KG1 (cell line): ENCODE results near the gene FTCDNL1.

Experiments used
- DNase-seq: peaks from one replicate; lab custom pipeline; 2025; lab: John Stamatoyannopoulos, UW

The FTCDNL1 gene

DNA sequence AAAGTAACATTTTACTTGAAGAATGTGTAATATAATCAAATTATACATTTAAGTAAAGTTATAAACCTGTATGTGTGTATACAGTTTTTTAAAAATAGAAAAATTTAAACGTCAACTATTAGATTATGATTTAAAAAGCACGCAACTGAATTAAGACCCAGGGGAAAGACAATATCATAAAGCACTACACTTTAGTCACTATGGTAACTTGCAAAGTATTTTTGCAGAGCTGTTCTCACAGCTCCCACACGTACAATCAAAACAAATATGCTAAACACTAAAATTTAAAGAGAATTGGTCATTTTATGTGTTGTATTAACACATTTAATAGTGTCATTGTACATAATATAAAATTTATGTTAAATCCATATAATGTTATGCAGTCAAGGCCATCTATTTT is 59.7 kb downstream of the FTCDNL1 start:
- DNase-seq = no peak

DNA sequence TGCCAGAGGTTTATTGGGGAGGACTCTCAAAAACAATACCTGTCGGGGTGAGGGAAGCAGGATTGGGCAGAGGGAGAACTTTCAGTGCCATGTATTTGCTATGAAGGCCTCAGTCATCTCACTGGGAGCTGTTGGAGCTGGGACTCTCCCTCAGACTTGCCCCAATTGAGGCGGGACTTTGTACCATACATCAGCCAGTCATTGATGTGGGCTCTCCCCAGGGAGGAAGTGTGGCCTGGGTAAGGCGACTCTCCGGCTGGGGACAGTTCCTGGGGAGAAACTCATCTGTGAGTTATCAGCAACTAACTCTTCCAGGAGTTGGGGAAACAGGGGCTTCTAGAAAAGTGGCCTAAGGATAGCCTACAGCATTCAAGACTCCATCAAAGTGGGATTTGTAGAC is 66.5 kb downstream of the FTCDNL1 start:
- DNase-seq = no peak

DNA sequence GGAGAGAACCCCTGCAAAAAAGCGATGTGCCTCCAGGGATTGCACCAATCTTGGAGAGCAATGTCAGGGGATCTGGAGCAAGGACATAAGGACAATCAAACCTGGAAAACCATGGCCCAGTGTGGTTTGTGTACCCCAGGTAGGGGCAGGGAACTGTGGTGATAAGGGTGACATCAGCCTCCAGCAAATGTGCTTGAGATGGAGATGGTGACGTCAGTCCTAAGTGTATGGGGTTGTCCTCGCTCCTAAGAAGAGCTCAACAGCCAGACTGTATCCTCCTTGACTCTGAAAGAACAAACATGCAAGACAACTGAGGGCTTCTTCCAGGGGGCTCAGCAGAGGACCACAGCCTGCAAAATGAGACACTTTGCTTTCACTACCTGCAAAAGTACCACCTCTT is 71.4 kb downstream of the FTCDNL1 start:
- no peak for DNase-seq

DNA sequence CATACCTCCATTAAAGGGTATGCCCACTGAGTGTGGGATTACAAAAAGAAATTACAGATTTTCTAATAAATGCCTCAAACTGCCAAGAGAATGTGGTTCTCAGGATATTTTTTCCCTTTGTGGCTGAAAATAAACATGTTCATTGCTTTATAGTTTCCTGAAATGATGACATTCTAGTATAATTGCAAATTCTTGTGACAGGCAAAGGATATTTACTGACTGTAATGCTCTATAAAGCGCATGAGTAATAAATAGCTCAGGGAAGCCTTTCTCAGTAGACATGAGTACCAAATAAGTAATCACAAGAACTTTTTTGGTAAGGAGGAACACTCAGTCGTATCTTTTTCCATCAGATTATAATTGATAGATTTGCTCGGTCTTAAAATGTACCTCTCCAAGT is 72.3 kb downstream of the FTCDNL1 start:
- no peak for DNase-seq

DNA sequence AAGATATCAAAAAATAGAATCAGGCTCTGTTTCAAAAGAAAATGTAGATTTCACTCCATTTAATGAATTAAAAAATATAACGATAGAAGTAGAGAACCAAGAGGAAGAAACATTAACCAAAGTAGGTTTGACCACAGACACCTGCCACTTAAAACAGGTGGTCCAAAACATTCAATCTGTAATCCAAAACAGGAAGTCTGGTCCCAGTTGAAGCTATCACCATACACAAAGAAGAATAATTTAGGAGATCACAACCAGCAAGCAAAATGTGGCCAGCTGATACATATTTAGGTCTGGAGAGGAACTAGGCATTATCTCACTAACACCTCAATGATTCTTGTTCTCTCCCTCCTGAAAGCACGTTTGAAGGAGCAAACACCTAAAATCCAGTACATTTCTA is 73.1 kb downstream of the FTCDNL1 start:
- no peak for DNase-seq

DNA sequence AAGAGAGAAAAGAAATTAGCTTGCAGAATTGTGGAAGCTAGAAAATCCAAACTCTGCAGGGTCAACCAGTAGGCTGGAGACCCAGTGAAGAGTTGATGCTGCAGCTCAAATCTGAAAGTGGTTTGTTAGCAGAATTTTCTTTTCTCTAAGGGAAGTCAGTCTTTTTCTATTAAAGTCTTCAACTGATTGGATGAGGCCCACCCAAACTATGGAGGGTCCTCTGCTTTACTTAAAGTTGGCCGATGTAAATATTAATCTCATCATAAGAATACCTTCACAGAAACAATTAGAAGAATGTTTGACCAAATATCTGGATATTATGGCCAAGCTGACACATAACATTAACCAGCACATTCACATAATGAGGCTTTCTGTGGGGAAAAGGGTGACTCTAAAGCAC is 73.7 kb downstream of the FTCDNL1 start:
- no peak for DNase-seq

DNA sequence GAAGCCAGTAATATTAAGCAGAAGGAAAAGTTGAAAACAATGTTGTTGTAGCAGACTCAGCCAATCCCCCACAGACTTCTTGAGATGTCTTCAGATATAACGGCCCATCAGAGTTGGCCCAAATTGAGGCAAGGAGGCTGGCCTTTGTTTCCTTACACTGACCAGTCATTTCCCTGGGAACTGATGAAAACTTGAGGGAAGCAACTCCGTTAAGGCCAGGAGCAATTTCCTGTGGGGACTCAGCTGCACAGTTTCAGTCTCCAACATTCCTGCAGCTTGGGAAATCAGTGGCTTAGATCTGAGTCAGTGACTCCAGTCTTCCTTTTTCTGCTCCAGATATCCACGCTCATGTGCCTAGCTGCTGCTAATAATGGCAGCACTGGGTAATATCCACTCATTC is 75.7 kb downstream of the FTCDNL1 start:
- DNase-seq = no peak

DNA sequence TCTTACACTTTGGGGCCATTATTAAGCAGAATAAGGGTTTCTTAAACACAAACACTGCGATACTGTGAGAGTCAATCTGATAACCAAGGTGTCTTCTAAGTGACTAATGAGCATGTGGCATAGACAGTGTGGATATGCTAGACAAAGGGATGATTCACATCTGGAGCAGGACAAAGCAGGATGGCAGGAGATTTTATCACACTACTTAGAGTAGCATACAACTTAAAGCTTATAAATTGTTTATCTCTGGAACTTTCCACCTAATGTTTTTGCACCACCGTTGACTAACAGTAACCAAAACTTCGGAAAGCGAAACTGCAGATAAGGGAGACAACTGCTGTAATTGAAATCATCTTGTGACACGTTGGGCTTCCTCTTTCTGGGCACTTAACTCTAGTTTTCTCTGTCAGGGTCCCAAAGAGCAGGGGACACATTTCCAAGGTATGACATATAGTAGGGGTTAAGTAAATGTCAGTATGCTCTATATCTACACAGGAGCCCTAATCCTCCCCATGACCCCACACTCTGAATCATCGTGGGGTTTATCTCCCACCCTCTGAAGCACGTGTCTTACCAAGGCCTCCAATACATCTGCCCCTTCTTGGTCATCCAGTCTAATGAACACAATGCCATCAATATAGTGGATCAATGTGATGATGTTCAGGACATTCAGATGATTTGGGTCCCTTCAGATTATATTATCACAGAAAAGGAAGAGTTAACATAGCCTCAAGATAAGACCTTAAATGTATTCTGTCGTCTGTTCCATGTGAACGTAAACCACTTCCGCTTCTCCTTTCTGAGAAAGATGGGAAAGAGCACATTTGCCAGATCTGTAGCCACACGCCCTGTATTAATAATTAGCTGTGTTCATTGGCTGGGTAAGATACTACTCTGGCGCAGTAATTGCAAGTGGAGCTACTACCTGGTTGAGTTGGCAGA is 78.7 kb downstream of the FTCDNL1 start:
- DNase-seq = no peak

DNA sequence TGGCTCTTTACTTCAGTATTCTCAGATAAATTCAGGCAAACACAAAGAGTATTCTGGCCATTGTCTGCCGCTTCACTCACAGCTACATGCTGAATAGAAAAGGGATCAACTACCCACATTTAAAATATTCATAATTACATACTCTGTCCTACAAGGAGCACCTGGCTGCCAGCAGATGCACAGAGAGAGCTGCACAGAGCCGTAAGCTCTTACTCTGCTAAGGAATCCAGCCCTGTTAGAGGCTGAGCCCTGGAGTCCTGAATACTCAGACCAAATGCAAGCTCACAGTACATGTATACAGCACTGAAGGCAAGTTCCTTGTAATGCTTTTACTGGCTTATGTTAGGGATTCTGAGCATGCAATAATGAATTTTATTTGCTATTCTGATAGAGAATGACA is 80.3 kb downstream of the FTCDNL1 start:
- DNase-seq = no peak

DNA sequence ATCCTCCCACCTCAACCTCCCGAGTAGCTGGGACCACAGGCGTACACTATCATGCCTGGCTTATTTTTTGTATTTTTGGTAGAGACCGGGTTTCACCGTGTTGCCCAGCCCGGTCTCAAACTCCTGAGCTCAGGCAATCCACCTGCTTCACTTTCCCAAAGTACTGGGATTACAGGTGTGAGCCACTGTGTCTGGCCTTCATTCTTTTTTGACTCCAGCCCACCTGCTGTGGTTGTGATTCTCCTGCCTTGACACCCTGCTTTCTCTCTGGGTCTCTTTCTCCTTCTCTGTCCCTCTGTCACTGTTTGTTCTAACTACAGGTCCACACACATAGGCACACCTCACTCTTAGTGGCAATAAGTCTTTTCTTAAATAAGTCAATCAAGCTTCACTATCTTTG is 85.3 kb downstream of the FTCDNL1 start:
- DNase-seq = no peak

DNA sequence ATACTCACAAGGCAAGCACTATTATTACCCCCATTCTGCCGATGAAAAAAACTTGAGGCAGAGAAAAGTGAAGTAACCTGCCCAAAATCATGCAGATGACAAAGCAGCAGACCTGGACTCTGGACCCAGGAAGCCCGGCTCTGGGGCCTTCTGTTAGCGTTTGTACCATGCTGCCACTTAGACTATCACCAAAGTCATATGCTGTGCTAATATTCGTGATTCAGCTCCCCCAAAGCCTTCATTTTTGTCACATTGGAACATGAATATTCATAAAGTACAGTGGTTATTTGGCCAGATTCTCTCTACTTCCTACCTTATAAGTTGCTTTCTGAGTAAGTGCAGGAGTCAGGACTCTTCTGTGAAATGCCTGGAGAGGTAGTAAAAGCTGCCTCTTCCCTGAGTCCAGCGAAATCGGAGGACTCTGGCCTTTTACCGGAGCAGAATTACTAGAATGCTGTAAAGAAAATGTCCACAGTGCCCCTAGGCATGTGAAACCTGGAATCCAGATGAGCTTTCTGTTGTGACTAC is 86.7 kb downstream of the FTCDNL1 start:
- no peak for DNase-seq

DNA sequence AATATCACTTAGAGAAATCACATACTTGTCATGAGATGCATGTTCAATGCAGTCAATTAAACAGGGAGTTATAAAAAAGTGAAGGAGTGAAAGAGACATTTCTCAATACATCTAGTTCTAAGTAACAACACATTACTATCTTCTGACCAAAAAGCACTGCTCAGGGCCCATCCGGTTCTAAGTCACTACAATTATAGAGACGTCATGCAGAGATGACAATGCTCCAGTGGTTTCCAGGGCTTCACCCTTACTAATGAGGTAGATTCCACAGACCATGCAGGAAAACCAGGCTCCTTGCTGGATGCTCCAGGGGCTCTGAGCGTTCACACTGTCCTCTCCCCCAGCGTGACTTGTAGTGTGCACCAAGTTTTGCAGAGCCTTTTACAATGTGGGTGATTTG is 88.0 kb downstream of the FTCDNL1 start:
- no peak for DNase-seq

DNA sequence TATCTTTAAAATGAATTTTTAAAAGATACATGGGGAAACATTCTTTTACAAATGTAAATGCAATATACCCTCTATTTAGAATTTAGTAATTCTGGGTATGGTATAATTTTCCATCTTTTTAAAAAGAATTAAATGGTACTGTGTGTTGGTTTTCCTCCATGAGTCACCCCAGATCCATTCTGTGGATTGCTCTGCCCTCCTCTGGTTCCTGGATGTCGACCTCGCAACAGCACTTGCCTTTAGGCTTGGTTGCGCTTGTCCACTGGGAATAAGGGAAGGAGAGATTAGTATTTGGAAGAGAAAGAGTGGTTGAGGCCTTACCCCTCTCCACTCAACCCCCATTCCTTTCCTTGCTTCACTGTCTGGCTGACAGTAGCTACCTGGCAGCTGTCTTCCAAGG is 90.4 kb downstream of the FTCDNL1 start:
- DNase-seq = no peak

DNA sequence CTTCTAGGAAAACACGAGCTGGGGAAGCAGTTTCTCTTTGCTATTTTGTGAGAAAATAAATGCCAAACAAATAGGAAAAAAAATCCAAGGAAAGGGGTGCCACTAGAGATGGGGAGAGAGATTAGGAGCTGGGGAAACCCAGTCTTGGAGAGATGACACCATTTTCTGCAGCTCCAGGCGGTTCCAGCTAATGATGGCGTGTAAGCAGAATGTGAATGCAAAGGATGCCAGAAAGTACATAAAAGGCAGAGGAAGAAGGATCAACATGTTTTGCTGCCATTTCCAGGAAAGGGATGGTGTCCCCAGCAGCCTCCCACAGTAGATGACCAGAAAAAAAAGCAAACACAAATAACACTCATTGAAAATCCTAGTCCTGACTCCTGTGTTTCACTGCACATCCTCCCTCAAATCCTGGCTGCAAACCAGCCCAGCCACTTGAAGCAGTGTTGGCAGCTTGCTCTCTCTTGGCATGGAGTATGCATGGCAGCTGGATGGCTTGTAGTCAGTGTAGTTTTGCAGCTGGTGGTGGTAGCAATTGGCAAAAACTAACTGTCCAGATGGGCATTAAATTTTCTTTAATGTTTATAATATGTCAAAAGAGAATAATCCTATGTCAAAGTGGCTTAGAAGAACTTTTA is 93.6 kb downstream of the FTCDNL1 start:
- DNase-seq = no peak

DNA sequence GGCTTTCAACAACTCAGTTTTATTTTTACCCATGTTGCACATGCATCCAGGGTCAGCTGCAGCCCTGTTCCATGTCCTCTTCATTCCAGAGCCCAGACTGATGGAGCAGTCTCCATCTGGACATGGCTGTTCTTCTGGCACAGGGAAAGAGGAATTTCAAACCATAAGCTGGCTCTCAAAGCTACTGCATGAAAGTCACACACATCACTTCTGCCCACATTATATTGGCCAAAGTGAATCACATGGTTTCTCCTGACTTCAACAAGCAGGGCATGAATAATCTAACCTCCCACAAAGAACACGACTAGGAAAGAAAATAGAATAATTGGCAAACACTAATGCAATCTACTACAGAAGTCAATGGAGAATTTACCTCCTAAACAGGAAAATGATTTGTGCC is 94.2 kb downstream of the FTCDNL1 start:
- DNase-seq = no peak

DNA sequence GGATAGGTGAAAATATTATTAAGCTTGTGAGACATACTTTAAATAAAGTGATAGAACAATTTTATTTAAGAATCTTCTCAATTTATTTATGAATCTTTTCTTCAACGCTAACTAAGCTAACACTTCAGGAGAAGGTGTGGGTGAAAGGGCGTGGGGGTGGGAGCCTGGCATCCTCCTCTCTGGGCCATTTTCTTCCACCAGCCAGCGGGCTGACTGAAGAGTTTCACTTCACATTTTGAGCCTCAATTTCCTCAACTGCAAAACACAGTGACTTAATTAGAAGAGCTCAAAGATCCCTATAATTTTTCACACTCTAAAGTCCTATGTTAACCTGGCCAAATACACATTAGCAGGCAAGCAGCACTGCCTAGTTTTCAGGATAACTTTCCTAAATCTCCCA is 94.8 kb downstream of the FTCDNL1 start:
- no peak for DNase-seq

DNA sequence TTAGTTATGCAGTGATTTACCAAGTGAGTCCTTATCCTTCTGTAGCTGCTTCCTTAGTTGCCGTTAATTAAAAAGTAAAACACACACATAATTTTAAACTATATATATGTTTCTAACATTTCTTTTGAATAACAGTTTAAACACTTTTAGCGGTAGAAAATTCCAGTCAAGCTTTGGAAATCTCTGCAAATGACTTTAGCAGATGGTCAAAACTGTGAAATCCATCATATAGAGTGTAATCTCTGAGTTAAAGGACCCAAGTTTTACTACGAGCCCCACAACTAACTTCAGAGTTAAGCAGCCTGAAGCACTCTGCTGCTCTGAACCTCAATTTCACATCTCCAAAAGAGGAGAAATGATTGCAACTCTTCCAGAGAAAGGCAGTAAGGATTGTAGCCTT is 96.2 kb downstream of the FTCDNL1 start:
- no peak for DNase-seq

DNA sequence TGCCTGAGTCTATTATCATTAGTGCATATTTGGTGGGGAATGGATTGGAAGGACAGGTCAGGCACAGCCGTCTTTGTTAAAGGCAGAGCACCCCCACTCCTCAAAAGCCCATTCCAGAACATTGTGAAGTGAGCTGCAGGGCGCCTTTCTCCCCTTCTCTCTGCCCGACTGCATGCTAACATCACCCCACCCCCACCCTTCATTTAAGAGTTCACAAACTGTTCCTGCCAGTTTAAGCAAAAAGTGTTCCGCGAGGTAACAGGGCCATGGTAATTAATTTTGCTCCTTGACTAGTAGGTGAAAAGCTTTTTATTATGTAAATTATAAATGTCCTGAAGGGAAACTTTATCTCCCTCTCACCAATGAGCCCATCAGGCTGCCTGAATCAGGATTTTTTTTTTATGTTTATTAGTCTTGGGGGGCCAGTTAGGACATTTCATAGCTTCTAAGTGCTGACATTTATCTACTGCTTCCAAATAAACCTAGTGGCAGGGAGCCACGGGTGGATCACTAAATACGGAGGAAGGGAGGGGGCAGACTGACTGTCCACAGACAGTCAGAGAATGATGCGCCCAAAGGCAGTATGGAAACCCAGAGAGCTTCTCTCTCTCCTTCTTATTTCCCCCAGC is 99.4 kb downstream of the FTCDNL1 start:
- DNase-seq = no peak

DNA sequence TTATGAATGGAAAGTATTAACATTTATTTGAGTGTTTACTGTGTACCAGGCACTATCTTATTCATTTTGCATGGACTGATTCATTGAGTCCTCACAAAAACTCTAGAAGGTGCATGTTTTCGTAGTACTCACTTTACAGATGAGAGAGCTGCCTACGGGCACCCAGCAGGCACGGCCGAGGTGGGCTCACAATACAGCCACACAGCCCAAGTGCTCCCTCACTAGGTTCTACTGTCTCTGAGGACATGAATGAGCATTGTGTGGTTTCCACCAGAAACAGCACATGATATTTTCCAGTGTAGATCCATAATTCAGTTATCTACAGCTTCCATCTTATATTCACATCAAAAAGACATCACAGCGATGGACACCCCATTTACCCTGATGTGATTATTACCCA is 101.4 kb downstream of the FTCDNL1 start:
- no peak for DNase-seq

DNA sequence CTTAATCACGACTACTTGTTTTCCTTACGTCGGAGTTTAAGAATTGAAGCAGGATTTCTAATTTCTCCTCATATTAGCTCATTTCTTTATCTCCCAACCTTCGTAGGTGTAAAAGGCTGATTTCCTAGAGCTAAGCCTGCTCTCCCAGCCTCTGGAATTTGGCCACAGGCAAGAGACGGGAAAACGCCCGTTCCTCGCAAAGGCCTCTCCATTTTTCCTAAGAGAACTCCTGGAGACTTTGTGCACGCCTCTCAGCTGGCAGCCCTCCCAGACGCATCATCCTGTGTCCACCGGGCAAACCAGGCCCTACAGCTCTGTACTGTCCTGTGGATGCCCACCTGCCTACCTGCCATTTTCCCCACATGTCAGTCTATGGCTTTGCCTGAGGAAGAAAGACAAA is 106.3 kb downstream of the FTCDNL1 start:
- no peak for DNase-seq

DNA sequence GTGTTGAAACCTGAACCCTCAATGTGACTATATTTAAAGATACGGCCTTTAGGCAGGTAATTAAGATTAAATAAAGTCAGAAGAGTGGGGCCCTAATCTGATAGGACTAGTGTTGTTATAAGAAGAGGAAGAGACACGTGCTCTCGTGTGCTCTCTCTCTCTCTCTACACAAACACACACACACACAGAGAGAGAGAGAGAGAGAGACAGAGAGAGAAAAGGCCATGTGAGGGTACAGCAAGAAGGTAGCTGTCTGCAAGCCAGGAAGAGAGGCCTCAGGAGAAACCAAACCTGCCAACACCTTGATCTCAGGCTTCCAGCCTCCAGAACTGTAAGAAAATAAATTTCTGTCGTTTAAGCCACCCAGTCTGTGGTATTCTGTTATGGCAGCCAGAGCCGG is 106.7 kb downstream of the FTCDNL1 start:
- DNase-seq = no peak

DNA sequence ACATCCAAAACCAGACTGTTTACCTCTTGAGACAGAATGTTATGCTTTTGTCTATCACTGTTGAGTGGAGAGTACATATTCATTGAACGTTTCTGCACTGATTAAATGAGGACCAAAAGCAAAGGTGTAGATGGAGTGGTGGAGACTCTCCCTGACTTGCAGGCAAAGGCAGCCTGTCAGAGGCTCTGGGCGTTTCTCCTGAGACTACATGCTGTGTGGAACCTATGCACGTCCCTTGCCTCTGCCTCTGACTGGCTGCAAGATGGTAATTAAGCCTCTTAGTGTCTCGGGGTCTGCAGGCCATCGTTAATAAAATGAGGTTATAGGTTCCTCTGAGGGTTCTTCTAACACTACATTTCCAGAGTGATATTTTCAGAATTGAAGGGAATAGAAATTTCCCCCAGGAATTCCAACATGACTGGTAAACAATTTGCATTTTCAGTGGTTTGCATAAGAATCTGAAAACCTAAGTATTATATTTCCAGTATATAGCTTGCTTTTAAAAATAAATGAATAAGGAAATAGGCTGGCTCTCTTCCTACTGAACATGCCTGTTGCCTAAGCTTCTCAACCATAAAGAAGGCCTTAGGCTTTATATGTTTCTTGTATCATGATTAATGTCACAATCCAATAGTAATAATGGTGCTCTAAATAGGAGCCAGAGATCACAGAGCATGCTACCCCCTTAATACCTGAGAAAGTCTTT is 107.4 kb downstream of the FTCDNL1 start:
- no peak for DNase-seq
